ENCODE data around the gene FAM185A. TPM values are rescaled to one million over a fixed set of nuclear protein-coding genes. Genes with fewer than 3 reads are reported as not detected.
"Not testable (repeated sequence)": the region's sequence is repeated elsewhere in the genome, so short reads cannot be mapped to it uniquely, and the experiment has no call there.

Gene FAM185A
- total and polyA plus RNA-seq, 9 of the 15 experiments (the other 6 are each of a cell fraction or from before 2014, with no cell fraction given): 1.7 to 17.4 (median 10.6) TPM

DNA sequence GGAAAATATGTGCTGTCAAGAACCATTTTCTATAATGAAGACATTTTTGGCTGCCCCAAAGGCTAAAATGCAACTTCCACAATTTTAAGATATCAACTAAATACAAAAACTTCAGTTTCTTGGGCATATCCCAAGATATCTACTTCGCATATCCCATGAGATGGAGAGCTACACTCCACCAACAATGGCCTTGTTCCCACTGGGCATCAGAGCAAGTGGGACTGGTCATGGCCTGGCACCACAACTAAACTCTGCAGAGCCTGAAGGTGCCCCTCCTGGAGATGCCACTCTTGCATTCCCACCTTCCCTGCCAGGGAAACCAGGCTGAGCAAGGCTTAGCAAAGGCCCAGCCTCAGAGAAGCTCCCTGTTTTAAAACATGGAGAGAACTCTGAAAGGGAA lies 88.2 kb downstream of the FAM185A start (continued):
- TF ChIP-seq NR2C2 (CRISPR knock-in tag; IDR thresholded peaks at IDR 0.05): no peak
- TF ChIP-seq NR2C2 (tag; IDR thresholded peaks at IDR 0.05): no peak

DNA sequence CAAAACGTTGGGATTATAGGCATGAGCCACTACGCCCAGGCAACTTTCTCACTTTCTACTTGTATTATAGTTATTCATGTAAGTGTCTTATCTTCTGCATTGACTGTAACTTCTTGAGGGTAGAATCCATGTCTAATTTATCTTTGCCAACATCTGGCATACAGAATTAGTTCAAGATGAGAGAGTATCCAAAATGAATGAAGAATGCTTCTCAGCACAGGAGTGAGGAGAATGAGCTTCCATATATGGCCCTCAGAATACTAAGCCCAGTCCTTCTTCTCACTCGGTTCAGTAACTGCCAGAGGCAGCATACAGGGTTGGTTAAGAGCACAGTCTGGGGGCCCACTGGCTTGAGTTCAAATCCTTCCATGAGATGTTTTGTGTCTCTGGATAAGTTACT lies 89.0 kb downstream of the FAM185A start:
- H3K9ac ChIP-seq (ENCODE audit: insufficient read depth in 1 of 2, low read depth in 2 of 2, low read length in 2 of 2): no peak overlapping the region
- CTCF ChIA-PET (ENCODE audit: low intra/inter-chr PET ratio): no interaction called here
- no peaks in the 10 kb centered on the region for H3K79me2 ChIP-seq (ENCODE audit: control insufficient read depth, insufficient read depth, low read length)
- BruUV-seq (replicated peaks): no TSS peak
- no peak overlapping the region for H3K27ac ChIP-seq (ENCODE audit: extremely low read depth, low read depth, low read length)
- no peak for TF ChIP-seq GATA2 (CRISPR knock-in tag; IDR thresholded peaks at IDR 0.05)
- TF ChIP-seq, protein P1, sequence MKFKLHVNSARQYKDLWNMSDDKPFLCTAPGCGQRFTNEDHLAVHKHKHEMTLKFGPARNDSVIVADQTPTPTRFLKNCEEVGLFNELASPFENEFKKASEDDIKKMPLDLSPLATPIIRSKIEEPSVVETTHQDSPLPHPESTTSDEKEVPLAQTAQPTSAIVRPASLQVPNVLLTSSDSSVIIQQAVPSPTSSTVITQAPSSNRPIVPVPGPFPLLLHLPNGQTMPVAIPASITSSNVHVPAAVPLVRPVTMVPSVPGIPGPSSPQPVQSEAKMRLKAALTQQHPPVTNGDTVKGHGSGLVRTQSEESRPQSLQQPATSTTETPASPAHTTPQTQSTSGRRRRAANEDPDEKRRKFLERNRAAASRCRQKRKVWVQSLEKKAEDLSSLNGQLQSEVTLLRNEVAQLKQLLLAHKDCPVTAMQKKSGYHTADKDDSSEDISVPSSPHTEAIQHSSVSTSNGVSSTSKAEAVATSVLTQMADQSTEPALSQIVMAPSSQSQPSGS (CRISPR knock-in tag; IDR thresholded peaks at IDR 0.05): no peak
- TF ChIP-seq KDM1A (IDR thresholded peaks at IDR 0.05): no peak
- TF ChIP-seq HDAC8 (tag; IDR thresholded peaks at IDR 0.05): no peak
- no peak for TF ChIP-seq MCM3 (IDR thresholded peaks at IDR 0.05)
- TF ChIP-seq, protein P2, sequence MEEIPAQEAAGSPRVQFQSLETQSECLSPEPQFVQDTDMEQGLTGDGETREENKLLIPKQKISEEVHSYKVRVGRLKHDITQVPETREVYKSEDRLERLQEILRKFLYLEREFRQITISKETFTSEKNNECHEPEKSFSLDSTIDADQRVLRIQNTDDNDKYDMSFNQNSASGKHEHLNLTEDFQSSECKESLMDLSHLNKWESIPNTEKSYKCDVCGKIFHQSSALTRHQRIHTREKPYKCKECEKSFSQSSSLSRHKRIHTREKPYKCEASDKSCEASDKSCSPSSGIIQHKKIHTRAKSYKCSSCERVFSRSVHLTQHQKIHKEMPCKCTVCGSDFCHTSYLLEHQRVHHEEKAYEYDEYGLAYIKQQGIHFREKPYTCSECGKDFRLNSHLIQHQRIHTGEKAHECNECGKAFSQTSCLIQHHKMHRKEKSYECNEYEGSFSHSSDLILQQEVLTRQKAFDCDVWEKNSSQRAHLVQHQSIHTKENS (CRISPR knock-in tag; IDR thresholded peaks at IDR 0.05): no peak
- no peak for TF ChIP-seq SLC30A9 (CRISPR knock-in tag; IDR thresholded peaks at IDR 0.05)
- no peak for TF ChIP-seq EZH2 (IDR thresholded peaks at IDR 0.05; ENCODE audit: borderline replicate concordance, low read depth, low read length)
- TF ChIP-seq NFRKB (IDR thresholded peaks at IDR 0.05; ENCODE audit: low read depth): no peak
- no peak for TF ChIP-seq PML (IDR thresholded peaks at IDR 0.05; ENCODE audit: low read length)
- H2AFZ ChIP-seq (ENCODE audit: low read depth, low read length): no peak overlapping the region
- H3K36me3 ChIP-seq (ENCODE audit: control insufficient read depth, insufficient read depth, low read length): peaks cover 19% of the 10 kb centered on the region; the same call in 2 of the 3 replicates
- no peaks in the 10 kb centered on the region for H3K27me3 ChIP-seq (ENCODE audit: control insufficient read depth in 2 of 2, insufficient read depth in 2 of 2, low read length in 2 of 2)
- no peaks in the 10 kb centered on the region for H3K4me1 ChIP-seq (replicated peaks in 1 of 2; ENCODE audit: control insufficient read depth in 2 of 2, insufficient read depth in 2 of 2, low read length in 2 of 2)
- DNase-seq (ENCODE audit: extremely low read depth in 1 of 4, low spot score in 3 of 4): no peak
- H4K20me1 ChIP-seq (replicated peaks; ENCODE audit: control insufficient read depth, insufficient read depth, low read length): no peaks in the 10 kb centered on the region
- in situ Hi-C loops (cut with MboI): no loop called here
- no peaks in the 10 kb centered on the region for H3K9me3 ChIP-seq (replicated peaks; ENCODE audit: control insufficient read depth, insufficient read depth, low read depth, low read length)
- H3K4me2 ChIP-seq (ENCODE audit: insufficient read depth, low read length): no peak overlapping the region
- no peak overlapping the region for H3K4me3 ChIP-seq
- intact Hi-C loops (cut with micrococcal nuclease): no loop called here
- FAIRE-seq: no peak
- 46% methylated on average over 3 of the region's 3 CpGs for WGBS (ENCODE audit: insufficient coverage, low coverage, missing lambda C conversion rate)
- no peak; the same call in 2 of the 3 replicates for ATAC-seq
- POLR2A ChIA-PET: interaction anchor here (0.6 to 0.7 kb wide), 2 partner anchors 9 to 136 kb away, joined by 3 to 4 read pairs; no protein-coding TSS in a partner anchor
- H3K9me1 ChIP-seq (ENCODE audit: control insufficient read depth, insufficient read depth, low read length): no peaks in the 10 kb centered on the region

DNA sequence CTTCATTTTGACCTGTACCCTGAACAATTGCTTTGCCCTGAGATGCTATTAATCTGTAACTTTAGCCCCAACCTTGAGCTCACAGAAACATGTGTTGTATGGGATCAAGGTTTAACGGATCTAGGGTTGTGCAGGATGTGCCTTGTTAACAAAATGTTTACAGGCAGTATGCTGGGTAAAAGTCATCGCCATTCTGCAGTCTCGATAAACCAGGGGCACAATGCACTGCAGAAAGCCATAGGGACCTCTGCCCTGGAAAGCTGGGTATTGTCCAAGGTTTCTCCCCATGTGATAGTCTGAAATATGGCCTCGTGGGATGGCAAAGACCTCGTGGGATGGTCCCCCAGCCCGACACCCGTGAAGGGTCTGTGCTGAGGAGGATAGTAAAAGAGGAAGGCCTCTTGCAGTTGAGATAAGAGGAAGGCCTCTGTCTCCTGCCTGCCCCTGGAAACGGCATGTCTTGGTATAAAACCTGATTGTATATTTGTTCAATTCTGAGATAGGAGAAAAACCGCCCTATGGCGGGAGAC lies 89.8 kb downstream of the FAM185A start:
- ATAC-seq; H3K4me1 ChIP-seq (replicated peaks in 1 of 2; ENCODE audit: control insufficient read depth in 2 of 2, insufficient read depth in 2 of 2, low read length in 2 of 2); BruUV-seq (replicated peaks); intact Hi-C loops (cut with micrococcal nuclease); H3K9ac ChIP-seq (ENCODE audit: insufficient read depth in 1 of 2, low read depth in 2 of 2, low read length in 2 of 2); H3K4me3 ChIP-seq; H3K9me1 ChIP-seq (ENCODE audit: control insufficient read depth, insufficient read depth, low read length); H4K20me1 ChIP-seq (replicated peaks; ENCODE audit: control insufficient read depth, insufficient read depth, low read length); CTCF ChIA-PET (ENCODE audit: low intra/inter-chr PET ratio); H3K4me2 ChIP-seq (ENCODE audit: insufficient read depth, low read length); H3K27ac ChIP-seq (ENCODE audit: extremely low read depth, low read depth, low read length); H3K79me2 ChIP-seq (ENCODE audit: control insufficient read depth, insufficient read depth, low read length); in situ Hi-C loops (cut with MboI); FAIRE-seq; H3K27me3 ChIP-seq (ENCODE audit: control insufficient read depth in 2 of 2, insufficient read depth in 2 of 2, low read length in 2 of 2); H3K9me3 ChIP-seq (replicated peaks; ENCODE audit: control insufficient read depth, insufficient read depth, low read depth, low read length); DNase-seq (ENCODE audit: extremely low read depth in 1 of 4, low spot score in 3 of 4); H2AFZ ChIP-seq (ENCODE audit: low read depth, low read length): not testable (repeated sequence)
- 64% methylated on average over 10 of the region's 10 CpGs for WGBS (ENCODE audit: insufficient coverage, low coverage, missing lambda C conversion rate)
- H3K36me3 ChIP-seq (ENCODE audit: control insufficient read depth, insufficient read depth, low read length): peaks cover 16% of the 10 kb centered on the region; the same call in 2 of the 3 replicates
- POLR2A ChIA-PET: interaction anchor here (0.7 kb wide), 1 partner anchor 8 kb away, joined by 3 read pairs; no protein-coding TSS in a partner anchor

Data from K562 (cell line).